GM12878 (cell line): ENCODE results near the gene TADA3.

Experiments
- POLR2A ChIP-seq: IDR thresholded peaks from 2 replicates; pipeline ENCODE4 v1.6.1; 2011; ENCODE audit warnings: low read depth, mild to moderate bottlenecking, low read length
- RFX5 ChIP-seq: IDR thresholded peaks from 2 replicates; pipeline ENCODE4 v1.6.1; 2011; ENCODE audit warnings: low read depth, low read length, improper control_type of control experiment

DNA sequence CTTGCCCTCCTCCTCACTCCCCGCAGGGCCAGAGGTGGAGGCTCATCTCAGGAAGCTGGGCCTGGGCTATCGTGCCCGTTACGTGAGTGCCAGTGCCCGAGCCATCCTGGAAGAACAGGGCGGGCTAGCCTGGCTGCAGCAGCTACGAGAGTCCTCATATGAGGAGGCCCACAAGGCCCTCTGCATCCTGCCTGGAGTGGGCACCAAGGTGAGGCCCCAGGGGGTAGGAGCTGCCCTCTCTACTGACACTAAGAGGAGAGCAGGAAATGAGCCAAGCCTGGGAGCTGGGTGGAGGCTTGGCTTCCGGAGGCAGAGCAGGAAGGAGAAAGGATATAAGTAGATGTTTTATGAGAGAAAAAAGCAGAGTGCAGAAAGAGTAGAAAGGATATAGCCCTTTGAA, 37.6 kb downstream of the TADA3 start:
- no peak for TF ChIP-seq RFX5
- TF ChIP-seq POLR2A: no peak
